Suprapubic skin (tissue), 4 donors: ENCODE results near the gene VAV2. TPM values are rescaled to one million over a fixed set of nuclear protein-coding genes. Genes with fewer than 3 reads are reported as not detected.

Experiments used
- DNase-seq, 2 donors: peaks; one replicate each; pipeline ENCODE4 v3.0.0-alpha.2; 2019; ENCODE audit warnings: low spot score in 2 of 2
- H3K27ac ChIP-seq: fragments of 200-600 bp; sonication (generic); one replicate; pipeline ENCODE4 v1.5.1; 2019
- H3K27me3 ChIP-seq: fragments of 200-600 bp; sonication (generic); one replicate; pipeline ENCODE4 v1.5.1; 2019
- H3K36me3 ChIP-seq: fragments of 200-600 bp; sonication (generic); one replicate; pipeline ENCODE4 v1.5.1; 2019
- H3K4me1 ChIP-seq: fragments of 200-600 bp; sonication (generic); one replicate; pipeline ENCODE4 v1.5.1; 2019
- H3K4me3 ChIP-seq: fragments of 200-600 bp; sonication (generic); one replicate; pipeline ENCODE4 v1.5.1; 2019; ENCODE audit warnings: mild to moderate bottlenecking
- H3K9me3 ChIP-seq: fragments of 200-600 bp; sonication (generic); one replicate; pipeline ENCODE4 v1.5.1; 2019
- EP300 ChIP-seq: sonication (generic); formaldehyde crosslinking; IDR thresholded peaks from one replicate; pipeline ENCODE4 v1.6.1; 2017; ENCODE audit warnings: antibody characterized with exemption
- POLR2A ChIP-seq, 2 donors: fragments of 450-650 bp; IDR thresholded peaks; one replicate each; pipeline ENCODE4 v1.6.1; 2017; ENCODE audit warnings: antibody characterized with exemption in 2 of 2, mild to moderate bottlenecking in 2 of 2, moderate library complexity in 2 of 2
- POLR2AphosphoS5 ChIP-seq, 3 donors: sonication (generic); formaldehyde crosslinking; IDR thresholded peaks; one replicate each; pipeline ENCODE4 v1.6.1; 2017; ENCODE audit warnings: antibody characterized with exemption in 3 of 3
- WGBS: methylation state at CpG from one replicate; pipeline ENCODE4 v1.1.5; 2018; 5-methylcytosine and 5-hydroxymethylcytosine counted together
- total RNA-seq, 4 donors: library from RNA; depleted of rRNA; stranded (reverse); fragments of >200 nt; gene quantifications; one replicate each; pipeline ENCODE4 v1.1.0, GENCODE V29; 2016
- TF ChIP-seq, protein P1 (sequence below), 2 donors: fragments of 200-600 bp in 1 of 2; fragments of 450-650 bp in 1 of 2; sonication (generic) in 1 of 2; IDR thresholded peaks; one replicate each; pipeline ENCODE4 v1.5.1; 2016 to 2019; ENCODE audit warnings: antibody characterized with exemption in 2 of 2, mild to moderate bottlenecking in 1 of 2, moderate library complexity in 1 of 2

Gene VAV2
- total RNA-seq, 4 donors from 2014 or later, result 5.2 to 10.3 (median 6.4) TPM

DNA sequence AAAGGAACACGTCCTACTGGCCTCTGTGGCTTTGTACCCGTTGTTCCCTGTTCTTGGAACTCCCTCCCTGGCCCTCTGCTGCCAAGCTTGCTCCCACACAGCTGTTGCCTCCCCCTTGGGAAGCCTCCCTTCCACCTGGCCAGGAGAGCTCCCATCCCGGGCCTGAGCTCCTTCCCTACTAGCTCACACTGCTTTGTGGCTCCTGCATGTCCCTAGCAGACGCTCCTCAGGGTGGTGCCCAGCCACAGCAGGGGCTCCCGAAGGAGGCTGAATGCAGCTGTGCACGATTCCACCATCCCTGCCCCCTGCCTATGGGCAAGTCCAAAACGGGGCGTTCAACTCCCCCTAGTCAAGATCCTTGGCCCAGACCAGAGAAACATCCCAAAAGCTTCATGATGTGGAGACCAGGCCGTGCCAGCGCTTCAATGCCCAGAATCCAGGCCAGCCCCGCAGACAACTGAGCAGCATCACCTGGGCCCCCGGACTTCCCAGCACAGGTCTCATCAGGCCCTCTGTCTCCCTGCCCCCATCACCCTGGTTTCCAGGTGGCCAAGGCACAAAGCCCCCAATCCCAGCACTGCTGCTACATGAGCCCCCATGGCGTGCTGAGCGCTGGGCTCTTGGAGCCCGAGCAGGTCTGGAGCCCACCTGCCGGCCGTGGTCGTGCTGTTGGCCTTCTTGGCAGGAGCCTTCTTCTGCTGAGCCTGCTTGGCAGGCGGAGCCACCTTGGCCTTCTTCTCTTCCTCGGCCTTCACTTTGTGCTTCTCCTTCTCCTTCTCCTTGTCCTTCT, 47.5 kb upstream of the VAV2 start:
- H3K9me3 ChIP-seq, result no peaks in the 10 kb centered on the region

DNA sequence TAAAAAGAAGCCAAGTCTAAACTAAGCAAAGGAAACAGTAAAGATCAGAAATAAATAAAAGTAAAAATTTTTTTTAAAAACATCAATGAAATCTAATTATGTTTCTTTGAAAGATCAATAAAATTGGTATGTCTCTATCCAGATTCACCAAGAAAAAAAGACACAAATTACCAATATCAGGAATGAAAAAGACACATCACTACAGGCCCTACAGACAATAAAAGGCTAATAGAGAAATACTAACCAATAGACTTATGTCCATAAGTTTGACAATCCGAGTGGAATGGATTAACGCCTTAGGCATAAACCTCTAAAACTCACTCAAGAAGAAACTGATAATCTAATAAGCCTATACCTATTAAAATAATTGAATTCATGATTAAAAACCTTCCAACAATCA, 45.5 kb upstream of the VAV2 start:
- WGBS, result 91% methylated on average over 2 of the region's 2 CpGs
- no peak for DNase-seq
- no peaks in the 10 kb centered on the region for H3K9me3 ChIP-seq
- peaks cover 10% of the 10 kb centered on the region for H3K4me1 ChIP-seq
- H3K27me3 ChIP-seq, result no peaks in the 10 kb centered on the region
- H3K4me3 ChIP-seq, result no peak overlapping the region
- no peak overlapping the region for H3K27ac ChIP-seq
- no peak for TF ChIP-seq POLR2A (IDR thresholded peaks at IDR 0.05)
- no peak for TF ChIP-seq POLR2AphosphoS5 (IDR thresholded peaks at IDR 0.05)
- TF ChIP-seq EP300, result no peak
- TF ChIP-seq, protein P1, sequence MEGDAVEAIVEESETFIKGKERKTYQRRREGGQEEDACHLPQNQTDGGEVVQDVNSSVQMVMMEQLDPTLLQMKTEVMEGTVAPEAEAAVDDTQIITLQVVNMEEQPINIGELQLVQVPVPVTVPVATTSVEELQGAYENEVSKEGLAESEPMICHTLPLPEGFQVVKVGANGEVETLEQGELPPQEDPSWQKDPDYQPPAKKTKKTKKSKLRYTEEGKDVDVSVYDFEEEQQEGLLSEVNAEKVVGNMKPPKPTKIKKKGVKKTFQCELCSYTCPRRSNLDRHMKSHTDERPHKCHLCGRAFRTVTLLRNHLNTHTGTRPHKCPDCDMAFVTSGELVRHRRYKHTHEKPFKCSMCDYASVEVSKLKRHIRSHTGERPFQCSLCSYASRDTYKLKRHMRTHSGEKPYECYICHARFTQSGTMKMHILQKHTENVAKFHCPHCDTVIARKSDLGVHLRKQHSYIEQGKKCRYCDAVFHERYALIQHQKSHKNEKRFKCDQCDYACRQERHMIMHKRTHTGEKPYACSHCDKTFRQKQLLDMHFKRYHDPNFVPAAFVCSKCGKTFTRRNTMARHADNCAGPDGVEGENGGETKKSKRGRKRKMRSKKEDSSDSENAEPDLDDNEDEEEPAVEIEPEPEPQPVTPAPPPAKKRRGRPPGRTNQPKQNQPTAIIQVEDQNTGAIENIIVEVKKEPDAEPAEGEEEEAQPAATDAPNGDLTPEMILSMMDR (IDR thresholded peaks at IDR 0.05), result no peak
- peaks cover 92% of the 10 kb centered on the region for H3K36me3 ChIP-seq

More for the DNA sequence above, 47.5 kb upstream of the VAV2 start:
- WGBS, result 89% methylated on average over 19 of the region's 20 CpGs
- no peaks in the 10 kb centered on the region for H3K27me3 ChIP-seq
- no peak overlapping the region for H3K27ac ChIP-seq
- no peak overlapping the region for H3K4me3 ChIP-seq
- no peak for DNase-seq
- H3K4me1 ChIP-seq, result peaks cover 10% of the 10 kb centered on the region
- TF ChIP-seq EP300, result no peak
- TF ChIP-seq POLR2A (IDR thresholded peaks at IDR 0.05), result no peak
- TF ChIP-seq POLR2AphosphoS5 (IDR thresholded peaks at IDR 0.05), result no peak
- TF ChIP-seq, protein P1 (IDR thresholded peaks at IDR 0.05), result no peak
- H3K36me3 ChIP-seq, result peaks cover 89% of the 10 kb centered on the region

DNA sequence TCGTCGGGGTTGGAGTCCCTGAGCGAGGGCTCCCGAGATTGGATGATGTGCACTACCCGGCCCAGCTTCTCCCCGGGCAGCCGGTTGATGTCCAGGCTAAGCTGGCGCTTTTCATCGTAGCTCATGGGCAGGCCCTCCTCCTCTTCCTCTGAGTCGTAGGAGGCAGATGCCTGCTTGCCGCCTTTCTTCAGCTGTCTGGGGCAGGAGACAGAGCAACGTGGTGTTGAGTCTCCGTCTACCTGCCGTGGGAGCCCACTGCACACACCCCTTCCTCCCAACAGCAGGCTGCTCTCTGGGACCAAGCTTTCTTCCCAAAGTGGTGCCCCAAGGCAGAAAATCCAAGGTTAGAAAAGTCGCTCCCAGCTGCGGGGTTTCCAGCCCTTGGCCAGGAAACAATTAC, 44.0 kb upstream of the VAV2 start:
- TF ChIP-seq, protein P1 (IDR thresholded peaks at IDR 0.05), result no peak
- TF ChIP-seq POLR2A (IDR thresholded peaks at IDR 0.05) (no peak), EP300 (no peak), POLR2AphosphoS5 (IDR thresholded peaks at IDR 0.05) (no peak)
- DNase-seq, result peak in 1 of 2 donors; percentile 42
- Histone ChIP-seq H3K36me3 (peaks cover 91% of the 10 kb centered on the region), H3K27ac (no peak overlapping the region), H3K9me3 (no peaks in the 10 kb centered on the region), H3K27me3 (no peaks in the 10 kb centered on the region), H3K4me3 (no peak overlapping the region), H3K4me1 (peaks cover 5% of the 10 kb centered on the region)
- 93% methylated on average over 16 of the region's 16 CpGs for WGBS

DNA sequence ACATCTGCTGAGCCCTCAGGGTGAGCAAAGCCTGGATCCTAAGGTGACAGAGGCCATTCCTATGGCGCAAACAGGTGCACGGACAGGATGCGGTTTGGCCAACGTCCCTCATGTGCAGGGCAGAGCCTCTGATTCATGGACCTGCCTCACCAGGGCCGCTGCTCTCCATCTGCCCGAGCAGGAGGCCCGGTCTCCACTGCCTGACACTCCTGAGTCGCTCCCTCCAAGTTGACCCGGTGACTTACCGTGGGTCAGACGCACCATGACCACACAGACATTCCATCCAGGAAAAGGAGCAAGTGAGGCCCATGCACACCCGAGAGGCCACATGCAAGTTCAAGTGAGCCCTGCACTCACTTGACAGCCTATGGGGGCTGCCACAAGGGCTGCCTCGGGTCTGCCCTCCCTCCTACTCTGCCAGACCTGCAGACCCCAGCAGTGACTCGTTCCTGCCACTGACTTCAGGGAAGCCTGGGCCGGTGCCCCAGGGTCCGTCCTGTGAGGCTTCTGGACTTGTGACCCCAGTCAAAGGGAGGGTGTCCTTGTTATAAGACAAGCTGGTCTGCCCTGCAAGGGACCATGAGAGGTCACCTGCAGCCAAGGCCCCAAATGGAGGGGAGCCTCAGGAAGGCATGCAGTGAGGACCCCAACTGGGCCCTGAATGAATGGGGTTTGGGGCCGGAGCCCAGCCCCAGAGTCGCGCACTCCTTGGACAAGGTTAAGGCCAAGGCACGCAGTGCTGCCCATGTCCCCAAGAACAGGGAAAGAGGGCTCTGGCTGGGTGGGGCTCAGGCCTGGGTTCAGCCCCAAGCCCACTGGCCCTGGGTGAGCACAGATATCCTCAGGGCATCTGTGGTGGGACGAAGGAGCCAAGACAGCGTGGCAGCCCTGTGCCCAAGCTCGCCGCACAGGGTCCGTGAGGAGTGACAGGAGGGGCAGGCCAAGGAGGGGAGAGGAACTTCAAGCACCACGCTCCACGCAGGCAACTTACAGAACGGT, 43.2 kb upstream of the VAV2 start:
- peak in 1 of 2 donors; percentile 58 for DNase-seq
- Histone ChIP-seq H3K9me3 (no peaks in the 10 kb centered on the region), H3K27ac (no peak overlapping the region), H3K4me1 (no peaks in the 10 kb centered on the region), H3K4me3 (no peak overlapping the region), H3K36me3 (peaks cover 92% of the 10 kb centered on the region), H3K27me3 (no peaks in the 10 kb centered on the region)
- WGBS, result 91% methylated on average over 11 of the region's 28 CpGs
- TF ChIP-seq EP300, result no peak
- TF ChIP-seq POLR2A (IDR thresholded peaks at IDR 0.05), result no peak
- TF ChIP-seq POLR2AphosphoS5 (IDR thresholded peaks at IDR 0.05), result no peak
- TF ChIP-seq, protein P1 (IDR thresholded peaks at IDR 0.05), result no peak
